ENCODE results near the gene LCN10. TPM values are rescaled to one million over a fixed set of nuclear protein-coding genes. Genes with fewer than 3 reads are reported as not detected.
"Not testable (repeated sequence)": the region's sequence is repeated elsewhere in the genome, so short reads cannot be mapped to it uniquely, and the experiment has no call there.

The LCN10 gene
- total RNA-seq: 1 to 10 TPM; 2.6 to 3.2 TPM

GRCh38 chr9:136742591-136743391 lies at the start of gene LCN10:
TSS of gene LCN10 (minus strand) at chr9:136742940. CDS start at chr9:136742903, 37 bp downstream.
- Mint-ChIP-seq H3K27ac (peak within 1 kb of the TSS; percentile 75), H3K9me3 (no peaks in the 10 kb centered on the region), H3K4me1 (ENCODE audit: low read depth) (peaks cover 21% of the 10 kb centered on the region), H3K36me3 (ENCODE audit: low read depth) (no peaks in the 10 kb centered on the region), H3K27me3 (no peaks in the 10 kb centered on the region), H3K4me3 (peak within 1 kb of the TSS; percentile 70)
- ChIA-PET POLR2A (interaction anchor here (0.6 to 1.0 kb wide), 3 partner anchors 13 to 105 kb away, joined by 3 to 4 read pairs (median 3); no protein-coding TSS in a partner anchor), CTCF (interaction anchor here (1.1 to 1.8 kb wide), 4 partner anchors 7 to 100 kb away, joined by 3 to 5 read pairs (median 4); partner anchors contain the start of gene AJM1)
- ATAC-seq: peak; percentile 4
- intact Hi-C loops (cut with micrococcal nuclease): loop anchor here (10.0 kb wide), 1 partner anchor 62 kb away; the partner anchor contains the start of gene RABL6
- no peak for DNase-seq
- TF ChIP-seq, protein P1, sequence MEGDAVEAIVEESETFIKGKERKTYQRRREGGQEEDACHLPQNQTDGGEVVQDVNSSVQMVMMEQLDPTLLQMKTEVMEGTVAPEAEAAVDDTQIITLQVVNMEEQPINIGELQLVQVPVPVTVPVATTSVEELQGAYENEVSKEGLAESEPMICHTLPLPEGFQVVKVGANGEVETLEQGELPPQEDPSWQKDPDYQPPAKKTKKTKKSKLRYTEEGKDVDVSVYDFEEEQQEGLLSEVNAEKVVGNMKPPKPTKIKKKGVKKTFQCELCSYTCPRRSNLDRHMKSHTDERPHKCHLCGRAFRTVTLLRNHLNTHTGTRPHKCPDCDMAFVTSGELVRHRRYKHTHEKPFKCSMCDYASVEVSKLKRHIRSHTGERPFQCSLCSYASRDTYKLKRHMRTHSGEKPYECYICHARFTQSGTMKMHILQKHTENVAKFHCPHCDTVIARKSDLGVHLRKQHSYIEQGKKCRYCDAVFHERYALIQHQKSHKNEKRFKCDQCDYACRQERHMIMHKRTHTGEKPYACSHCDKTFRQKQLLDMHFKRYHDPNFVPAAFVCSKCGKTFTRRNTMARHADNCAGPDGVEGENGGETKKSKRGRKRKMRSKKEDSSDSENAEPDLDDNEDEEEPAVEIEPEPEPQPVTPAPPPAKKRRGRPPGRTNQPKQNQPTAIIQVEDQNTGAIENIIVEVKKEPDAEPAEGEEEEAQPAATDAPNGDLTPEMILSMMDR (IDR thresholded peaks at IDR 0.05): no peak

DNA sequence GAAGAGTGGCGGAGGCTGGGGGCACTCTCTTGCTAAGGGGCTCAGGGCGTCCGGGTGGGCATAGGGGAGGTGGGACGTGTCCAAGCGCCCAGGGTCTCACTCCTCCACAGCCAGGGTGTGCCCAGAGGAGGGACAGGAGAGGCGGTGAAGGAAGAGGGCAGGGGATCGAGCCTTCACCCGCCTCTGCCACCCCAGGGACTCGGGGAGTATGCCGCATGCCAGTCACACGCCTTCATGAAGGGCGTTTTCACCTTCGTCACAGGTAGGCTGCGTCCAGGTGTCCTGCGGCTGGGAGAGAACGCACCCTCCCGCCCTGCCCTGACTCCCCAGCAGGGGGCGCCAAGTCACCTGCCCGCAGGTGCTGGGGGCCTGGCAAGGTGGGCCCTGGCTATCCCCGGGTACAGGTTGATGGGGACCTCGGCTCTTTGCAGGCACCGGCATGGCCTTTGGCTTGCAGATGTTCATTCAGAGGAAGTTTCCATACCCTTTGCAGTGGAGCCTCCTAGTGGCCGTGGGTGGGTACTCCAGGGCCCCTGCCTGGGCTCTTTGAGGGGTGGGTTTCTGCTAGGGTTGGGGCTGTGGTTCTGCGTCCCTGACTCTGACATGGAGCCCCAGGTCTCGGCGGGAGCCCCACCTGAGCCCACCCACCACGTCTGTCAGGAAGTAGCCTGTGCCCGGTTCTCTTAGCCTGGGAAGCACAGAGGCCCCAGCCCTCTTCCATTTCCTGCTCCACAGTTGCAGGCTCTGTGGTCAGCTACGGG lies 49.0 kb upstream of the LCN10 start:
- intact Hi-C loops (cut with micrococcal nuclease): no loop called here
- Mint-ChIP-seq H3K4me3 (peak overlapping the region; percentile 82), H3K27ac (peak overlapping the region; percentile 86), H3K27me3 (peaks cover 6% of the 10 kb centered on the region), H3K4me1 (ENCODE audit: low read depth) (peaks cover 35% of the 10 kb centered on the region), H3K9me3 (no peaks in the 10 kb centered on the region), H3K36me3 (ENCODE audit: low read depth) (peaks cover 2% of the 10 kb centered on the region)
- POLR2A ChIA-PET: interaction anchor here (0.6 to 1.0 kb wide), 2 partner anchors 64 to 235 kb away, joined by 3 to 4 read pairs; no protein-coding TSS in a partner anchor
- peak; percentile 77 for DNase-seq
- CTCF ChIA-PET: interaction anchor here (0.7 to 3.3 kb wide), 11 partner anchors 9 to 237 kb away, joined by 3 to 12 read pairs (median 4); partner anchors contain the start of genes AJM1 and RABL6
- TF ChIP-seq, protein P1 (IDR thresholded peaks at IDR 0.05): peak; percentile 100
- ATAC-seq: peak; percentile 2

DNA sequence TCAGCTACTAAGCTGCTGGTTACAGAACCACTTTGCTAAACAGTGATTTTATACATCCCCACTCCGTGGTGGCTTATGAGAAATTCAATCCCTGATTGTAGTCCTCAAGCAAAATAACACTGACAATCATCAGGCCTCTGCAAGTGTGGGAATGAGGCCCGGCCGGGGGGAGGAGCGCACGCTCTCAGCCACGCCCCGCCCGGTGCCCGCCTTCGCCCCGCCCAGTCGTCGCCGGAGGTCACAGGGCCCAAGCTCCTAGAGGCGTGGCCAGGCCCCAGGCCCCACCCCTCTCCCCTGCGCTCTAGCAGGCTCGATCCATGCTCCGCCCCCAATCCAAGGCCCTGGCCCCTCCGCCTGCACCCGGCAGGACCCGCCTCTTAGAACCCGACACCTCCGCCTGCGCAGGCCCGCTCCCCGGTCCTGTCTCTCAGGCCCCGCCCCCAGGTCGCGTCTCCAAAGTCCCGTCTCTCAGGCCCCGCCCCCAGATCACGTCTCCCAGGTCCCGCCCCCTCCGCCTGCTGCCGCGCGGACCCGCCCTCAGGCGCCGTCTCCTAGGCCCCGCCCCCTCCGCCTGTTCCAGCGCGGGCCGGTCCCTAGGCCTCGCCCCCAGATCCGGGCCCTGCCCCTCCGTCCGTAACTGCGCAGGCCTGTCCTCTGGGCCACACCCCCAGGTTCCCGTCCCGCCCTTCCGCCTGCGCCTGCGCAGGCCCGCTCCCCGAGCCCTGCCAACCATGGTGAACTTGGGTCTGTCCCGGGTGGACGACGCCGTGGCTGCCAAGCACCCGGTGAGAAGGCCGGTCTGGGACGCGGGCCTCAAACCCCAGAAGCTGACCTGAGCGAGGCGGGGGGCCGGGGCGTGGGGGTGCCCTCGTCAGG lies 48.1 kb upstream of the LCN10 start, which contains the start of gene TMEM141:
Gene TMEM141, plus strand, starts transcription at position 705 of the 876 bp plus-strand sequence. Its CDS starts 27 bp downstream, at position 732.
- peak; percentile 91 for ATAC-seq
- Mint-ChIP-seq H3K36me3 (ENCODE audit: low read depth) (peaks cover 2% of the 10 kb centered on the region), H3K4me1 (ENCODE audit: low read depth) (peaks cover 29% of the 10 kb centered on the region), H3K27me3 (peaks cover 10% of the 10 kb centered on the region), H3K9me3 (no peaks in the 10 kb centered on the region), H3K27ac (peak within 1 kb of the TSS; percentile 86), H3K4me3 (peak within 1 kb of the TSS; percentile 82)
- intact Hi-C loops (cut with micrococcal nuclease): no loop called here
- ChIA-PET CTCF (interaction anchor here (0.6 to 3.3 kb wide), 6 partner anchors 51 to 446 kb away, joined by 3 to 12 read pairs (median 3); partner anchors contain the start of gene AJM1), POLR2A (interaction anchor here (0.6 to 0.7 kb wide), 2 partner anchors 236 to 244 kb away, joined by 3 read pairs; no protein-coding TSS in a partner anchor)
- peak; percentile 100 for DNase-seq
- TF ChIP-seq, protein P1 (IDR thresholded peaks at IDR 0.05): no peak

- Mint-ChIP-seq H3K27me3 (peaks cover 10% of the 10 kb centered on the region), H3K4me3 (no peak overlapping the region), H3K9me3 (no peaks in the 10 kb centered on the region), H3K27ac (no peak overlapping the region), H3K36me3 (ENCODE audit: low read depth) (peaks cover 2% of the 10 kb centered on the region), H3K4me1 (ENCODE audit: low read depth) (peaks cover 26% of the 10 kb centered on the region)
- ATAC-seq (no peak), DNase-seq (no peak)
- POLR2A ChIA-PET: no interaction called here
- intact Hi-C loops (cut with micrococcal nuclease): loop anchor here (5.0 kb wide), 2 partner anchors 53 to 248 kb away; partner anchors contain the start of gene AJM1
- TF ChIP-seq, protein P1 (IDR thresholded peaks at IDR 0.05): no peak
- CTCF ChIA-PET: interaction anchor here (1.3 to 3.3 kb wide), 2 partner anchors 53 to 275 kb away, joined by 3 to 12 read pairs; partner anchors contain the start of gene AJM1
These were observed 46.8 kb upstream of the LCN10 start for GRCh38 chr9:136789523-136789937.

GRCh38 chr9:136788644-136789522 lies 46.1 kb upstream of the LCN10 start:
- intact Hi-C loops (cut with micrococcal nuclease): loop anchor here (5.0 kb wide), 2 partner anchors 53 to 248 kb away; partner anchors contain the start of gene AJM1
- H3K36me3 Mint-ChIP-seq (ENCODE audit: low read depth); H3K4me3 Mint-ChIP-seq; DNase-seq; H3K27ac Mint-ChIP-seq; ATAC-seq; H3K9me3 Mint-ChIP-seq: not testable (repeated sequence)
- Mint-ChIP-seq H3K27me3 (peaks cover 10% of the 10 kb centered on the region), H3K4me1 (ENCODE audit: low read depth) (peaks cover 29% of the 10 kb centered on the region)
- CTCF ChIA-PET: interaction anchor here (0.7 to 3.2 kb wide), 13 partner anchors 11 to 311 kb away, joined by 3 to 28 read pairs (median 4); partner anchors contain the start of gene AJM1
- POLR2A ChIA-PET: interaction anchor here (1.2 kb wide), 1 partner anchor 61 kb away, joined by 3 read pairs; no protein-coding TSS in a partner anchor

All from activated CD8-positive, alpha-beta T cell treated with anti-CD3 and anti-CD28 coated beads for 36 hours (primary cell).